Pancreas (tissue), 10 donors: ENCODE measurements around the gene RAI14. TPM values are rescaled to one million over a fixed set of nuclear protein-coding genes. Genes with fewer than 3 reads are reported as not detected.

Experiments
- ATAC-seq, 4 donors: fragments of 200-7000 bp; cut with Tn5 transposase; one replicate each; pipeline versions ENCODE4 v1.8.0 to v1.9.1; 2020; ENCODE audit warnings: mild to moderate bottlenecking in 4 of 4, moderate library complexity in 4 of 4
- DNase-seq, 6 donors: peaks; one replicate each; pipeline ENCODE4 v3.0.0-alpha.2; 2020
- FAIRE-seq: peaks from 2 replicates; lab custom pipeline; 2012; peaks lifted over from hg19 to GRCh38; lab: Jason Lieb, UNC
- H3K27ac ChIP-seq, 4 donors: fragments of 200-600 bp; sonication (generic); 1 replicate in 3 of 4; 2 replicates in 1 of 4; pipeline versions ENCODE4 v1.5.0 to v1.8.0; 2020
- H3K27me3 ChIP-seq, 4 donors: fragments of 200-600 bp; one replicate each; pipeline ENCODE4 v1.8.0; 2021
- H3K36me3 ChIP-seq, 3 donors: fragments of 200-600 bp; sonication (generic) in 1 of 3; one replicate each; pipeline versions ENCODE4 v1.5.0 to v1.8.0; 2020 to 2021
- H3K4me1 ChIP-seq, 3 donors: fragments of 200-600 bp; one replicate each; pipeline ENCODE4 v1.8.0; 2021
- H3K4me3 ChIP-seq, 4 donors: fragments of 200-600 bp; sonication (generic) in 2 of 4; one replicate each; pipeline versions ENCODE4 v1.5.0 to v1.8.0; 2020 to 2021
- H3K9me3 ChIP-seq, 4 donors: fragments of 200-600 bp; one replicate each; pipeline ENCODE4 v1.8.0; 2021
- CTCF ChIP-seq, 4 donors: fragments of 200-600 bp; sonication (generic) in 3 of 4; IDR thresholded peaks; one replicate each; pipeline versions ENCODE4 v1.5.0 to v1.8.0; 2021; ENCODE audit warnings: antibody characterized with exemption in 4 of 4
- WGBS, 2 donors: extraction: QIAGEN DNeasy Blood & Tissue Kit; methylation state at CpG; one replicate each; pipeline ENCODE4 v1.1.7; 2013; 5-methylcytosine and 5-hydroxymethylcytosine counted together
- intact Hi-C, 3 donors: fragments of 100-400 bp; cut with DNase I; formaldehyde crosslinking; loops; one replicate each; pipeline versions ENCODE4 v1.11.1 to v1.14.2; 2022
- polyA plus RNA-seq, 2 donors: library from polyadenylated mRNA; stranded (reverse); fragments of 200-250 nt; gene quantifications; one replicate each; pipeline ENCODE4 v1.2.3, GENCODE V29; 2013
- total RNA-seq, 6 donors: library from RNA; stranded (reverse); fragmentation: NEBNext Ultra II Directional in 4 of 6; extraction: Animal tissue kit (Norgen Biotek cat#: 25700) in 4 of 6; gene quantifications; one replicate each; pipeline versions ENCODE4 v1.2.1 to v1.2.4, GENCODE V29; 2021 to 2023
- donor health status: healthy with polysubstance abuse.
- donor health status: DM: no; HTN: no; CAD: no; lungs with moderate emphysema.
- donor health status: DM: no; HTN: no; CAD: no.
- donor health status: control.
- donor health status: control.
- donor health status: Bipolar disorder and iron deficiency.
- donor health status: DM: yes; HTN: yes; CAD: no.
- donor health status: DM: no; HTN: no; CAD: no.
- donor health status: DM: no; HTN: no; CAD: no.
- donor health status: DM: yes; HTN: yes; CAD: no.

Gene RAI14
- total and polyA plus RNA-seq, 8 donors: 5.4 to 25.1 (median 14.9) TPM

GRCh38 chr5:34868791-34869190 is 212.7 kb downstream of the RAI14 start:
- Histone ChIP-seq H3K27me3 (no peaks in the 10 kb centered on the region), H3K27ac (no peak overlapping the region), H3K9me3 (no peaks in the 10 kb centered on the region), H3K4me3 (no peak overlapping the region), H3K4me1 (no peaks in the 10 kb centered on the region), H3K36me3 (no peaks in the 10 kb centered on the region)
- ATAC-seq (no peak), FAIRE-seq (no peak), DNase-seq (no peak)
- intact Hi-C loops: no loop called here
- WGBS, 2 donors: 93 to 96% methylated on average over 1 of the region's 1 CpG
- TF ChIP-seq CTCF (IDR thresholded peaks at IDR 0.05): no peak

- Histone ChIP-seq H3K36me3 (no peaks in the 10 kb centered on the region), H3K27me3 (no peaks in the 10 kb centered on the region), H3K9me3 (no peaks in the 10 kb centered on the region), H3K4me1 (no peaks in the 10 kb centered on the region), H3K27ac (no peak overlapping the region), H3K4me3 (no peak overlapping the region)
- 68 to 76% methylated on average over 1 of the region's 1 CpG for WGBS, 2 donors
- DNase-seq (no peak), FAIRE-seq (no peak), ATAC-seq (no peak)
- no peak for TF ChIP-seq CTCF (IDR thresholded peaks at IDR 0.05)
- intact Hi-C loops: no loop called here
Measured at GRCh38 chr5:34869256-34869655, 213.1 kb downstream of the RAI14 start.

- DNase-seq (no peak), ATAC-seq (no peak), FAIRE-seq (no peak)
- Histone ChIP-seq H3K27ac (no peak overlapping the region), H3K27me3 (no peaks in the 10 kb centered on the region), H3K4me3 (no peak overlapping the region), H3K9me3 (no peaks in the 10 kb centered on the region), H3K36me3 (no peaks in the 10 kb centered on the region), H3K4me1 (no peaks in the 10 kb centered on the region)
- 90 to 98% methylated on average over 2 of the region's 2 CpGs for WGBS, 2 donors
- intact Hi-C loops: no loop called here
- no peak for TF ChIP-seq CTCF (IDR thresholded peaks at IDR 0.05)
Measured at GRCh38 chr5:34870382-34870781, 214.3 kb downstream of the RAI14 start.

GRCh38 chr5:34876275-34876674 is 220.1 kb downstream of the RAI14 start:
- no peaks in the 10 kb centered on the region for H3K27me3 ChIP-seq
- H3K36me3 ChIP-seq: no peaks in the 10 kb centered on the region
- no peak overlapping the region for H3K27ac ChIP-seq
- no peak for TF ChIP-seq CTCF (IDR thresholded peaks at IDR 0.05)
- no peak for DNase-seq
- no peak for FAIRE-seq
- intact Hi-C loops: no loop called here
- ATAC-seq: no peak
- H3K9me3 ChIP-seq: no peaks in the 10 kb centered on the region
- H3K4me3 ChIP-seq: no peak overlapping the region
- H3K4me1 ChIP-seq: no peaks in the 10 kb centered on the region

- no peak for FAIRE-seq
- no peak overlapping the region for H3K4me3 ChIP-seq
- ATAC-seq: no peak
- no peak for DNase-seq
- H3K9me3 ChIP-seq: no peaks in the 10 kb centered on the region
- no peak for TF ChIP-seq CTCF (IDR thresholded peaks at IDR 0.05)
- intact Hi-C loops: no loop called here
- H3K4me1 ChIP-seq: no peaks in the 10 kb centered on the region
- no peaks in the 10 kb centered on the region for H3K27me3 ChIP-seq
- no peaks in the 10 kb centered on the region for H3K36me3 ChIP-seq
- H3K27ac ChIP-seq: no peak overlapping the region
Measured at GRCh38 chr5:34881246-34881645, 225.1 kb downstream of the RAI14 start.

Other genes with a start within 250 kb of the RAI14 start
- gene TTC23L, start 182.8 kb downstream of the RAI14 start, total RNA-seq: under 1 TPM; 0.06 to 0.58 (median 0.19) TPM
- gene TTC23L, start 182.8 kb downstream of the RAI14 start, polyA plus RNA-seq: under 1 TPM; 0.04 to 0.66 TPM